A673 (cell line): ENCODE data around the gene GATA5. TPM values are rescaled to one million over a fixed set of nuclear protein-coding genes. Genes with fewer than 3 reads are reported as not detected.

ENCODE experiments used
- BruUV-seq: library from RNA; stranded (reverse); fragments of 400-500 nt; replicated peaks from 2 replicates; lab custom pipeline; 2021; lab: Mats Ljungman, UMichigan
- CTCF ChIA-PET: fragments of 300-600 bp; sonication (Branson Sonifier 250); formaldehyde crosslinking; loops from one replicate; lab custom pipeline; 2022; ENCODE audit warnings: antibody characterized with exemption; lab: Charles Lee
- POLR2A ChIA-PET: fragments of 300-600 bp; sonication (Branson Sonifier 250); formaldehyde crosslinking; loops from one replicate; lab custom pipeline; 2022; ENCODE audit warnings: antibody characterized with exemption; ENCODE audit not compliant: low non-redundant PET; lab: Charles Lee
- DNase-seq: peaks from one replicate; pipeline ENCODE4 v3.0.0-alpha.2; 2015; ENCODE audit warnings: low spot score
- H3K27ac ChIP-seq: fragments of 200-600 bp; sonication (generic); 2 replicates; pipeline ENCODE4 v1.5.1; 2016; ENCODE audit warnings: mixed run types, low read depth, mild to moderate bottlenecking, mixed read lengths, antibody characterized with exemption, low read length; ENCODE audit not compliant: poor library complexity, severe bottlenecking
- H3K27me3 ChIP-seq: fragments of 200-600 bp; sonication (generic); replicated peaks from 2 replicates; pipeline ENCODE4 v1.6.1; 2017; ENCODE audit warnings: mixed run types, low read depth, mild to moderate bottlenecking, mixed read lengths, antibody characterized with exemption, low read length; ENCODE audit not compliant: insufficient read depth, poor library complexity
- H3K36me3 ChIP-seq: fragments of 200-600 bp; sonication (generic); 2 replicates; pipeline ENCODE4 v1.6.1; 2016; ENCODE audit warnings: mixed run types, mild to moderate bottlenecking, mixed read lengths, antibody characterized with exemption, low read length; ENCODE audit not compliant: insufficient read depth, poor library complexity, severe bottlenecking
- H3K4me1 ChIP-seq: fragments of 200-600 bp; sonication (generic); 2 replicates; pipeline ENCODE4 v1.6.1; 2017; ENCODE audit warnings: mixed run types, mild to moderate bottlenecking, mixed read lengths, antibody characterized with exemption, low read length; ENCODE audit not compliant: insufficient read depth, poor library complexity, severe bottlenecking
- H3K4me3 ChIP-seq: fragments of 200-600 bp; sonication (generic); 2 replicates; pipeline ENCODE4 v1.5.1; 2016; ENCODE audit warnings: low read depth, mixed run types, mild to moderate bottlenecking, mixed read lengths, low read length; ENCODE audit not compliant: poor library complexity, severe bottlenecking
- H3K9me3 ChIP-seq: fragments of 200-600 bp; sonication (generic); 2 replicates; pipeline ENCODE4 v1.6.1; 2016; ENCODE audit warnings: mixed run types, low read depth, mild to moderate bottlenecking, mixed read lengths, antibody characterized with exemption, low read length; ENCODE audit not compliant: poor library complexity, severe bottlenecking
- EZH2 ChIP-seq: fragments of 200-600 bp; sonication (generic); IDR thresholded peaks from 2 replicates; pipeline ENCODE4 v1.6.1; 2017; ENCODE audit warnings: borderline replicate concordance, low read depth, mild to moderate bottlenecking, mixed read lengths, antibody characterized with exemption, low read length; ENCODE audit not compliant: poor library complexity, severe bottlenecking
- intact Hi-C: fragments of 100-400 bp; cut with micrococcal nuclease; formaldehyde crosslinking; loops from one replicate; pipeline ENCODE4 v1.10.0; 2022; ENCODE audit not compliant: unreplicated experiment
- total RNA-seq: library from RNA; stranded (reverse); gene quantifications from 2 replicates; pipeline ENCODE4 v1.2.3, GENCODE V29; 2021
- TF ChIP-seq, protein P1 (sequence below): fragments of 300-800, 200-600 bp; sonication (generic); conservative IDR thresholded peaks from 2 replicates; pipeline ENCODE4 v1.5.1; 2017; ENCODE audit warnings: low read depth, mild to moderate bottlenecking, antibody characterized with exemption, low read length, moderate library complexity, mixed read lengths

Gene GATA5
- total RNA-seq, 1 experiment from 2014 or later = not detected

DNA sequence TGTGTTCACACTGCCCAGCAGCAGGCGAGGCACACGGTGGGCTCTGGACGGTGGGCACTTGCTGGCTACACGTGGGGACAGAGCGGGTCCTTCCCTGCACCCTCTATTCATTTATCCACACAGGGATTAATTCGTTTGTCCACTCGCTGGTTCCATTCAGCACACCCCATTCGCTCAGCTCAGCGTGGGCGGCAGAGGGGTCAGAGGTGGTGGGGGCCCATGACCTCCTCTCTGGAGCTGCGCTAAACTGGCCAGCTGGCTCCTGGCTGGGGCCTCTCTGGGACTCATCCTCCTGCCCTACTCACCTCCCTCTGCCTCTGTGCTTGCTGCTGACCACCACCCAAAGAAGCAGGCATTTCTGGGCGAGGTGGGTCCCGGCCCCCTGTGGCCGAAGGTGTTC lies 27.0 kb downstream of the GATA5 start:
- no peak for DNase-seq
- H3K27ac ChIP-seq = no peak overlapping the region
- intact Hi-C loops = no loop called here
- no peak overlapping the region for H3K4me3 ChIP-seq
- CTCF ChIA-PET = no interaction called here
- no TSS peak for BruUV-seq
- TF ChIP-seq EZH2 = no peak
- TF ChIP-seq, protein P1, sequence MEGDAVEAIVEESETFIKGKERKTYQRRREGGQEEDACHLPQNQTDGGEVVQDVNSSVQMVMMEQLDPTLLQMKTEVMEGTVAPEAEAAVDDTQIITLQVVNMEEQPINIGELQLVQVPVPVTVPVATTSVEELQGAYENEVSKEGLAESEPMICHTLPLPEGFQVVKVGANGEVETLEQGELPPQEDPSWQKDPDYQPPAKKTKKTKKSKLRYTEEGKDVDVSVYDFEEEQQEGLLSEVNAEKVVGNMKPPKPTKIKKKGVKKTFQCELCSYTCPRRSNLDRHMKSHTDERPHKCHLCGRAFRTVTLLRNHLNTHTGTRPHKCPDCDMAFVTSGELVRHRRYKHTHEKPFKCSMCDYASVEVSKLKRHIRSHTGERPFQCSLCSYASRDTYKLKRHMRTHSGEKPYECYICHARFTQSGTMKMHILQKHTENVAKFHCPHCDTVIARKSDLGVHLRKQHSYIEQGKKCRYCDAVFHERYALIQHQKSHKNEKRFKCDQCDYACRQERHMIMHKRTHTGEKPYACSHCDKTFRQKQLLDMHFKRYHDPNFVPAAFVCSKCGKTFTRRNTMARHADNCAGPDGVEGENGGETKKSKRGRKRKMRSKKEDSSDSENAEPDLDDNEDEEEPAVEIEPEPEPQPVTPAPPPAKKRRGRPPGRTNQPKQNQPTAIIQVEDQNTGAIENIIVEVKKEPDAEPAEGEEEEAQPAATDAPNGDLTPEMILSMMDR = no peak
- H3K36me3 ChIP-seq = no peaks in the 10 kb centered on the region
- no peaks in the 10 kb centered on the region for H3K9me3 ChIP-seq
- H3K4me1 ChIP-seq = no peaks in the 10 kb centered on the region
- POLR2A ChIA-PET = no interaction called here
- H3K27me3 ChIP-seq = peaks cover 42% of the 10 kb centered on the region

DNA sequence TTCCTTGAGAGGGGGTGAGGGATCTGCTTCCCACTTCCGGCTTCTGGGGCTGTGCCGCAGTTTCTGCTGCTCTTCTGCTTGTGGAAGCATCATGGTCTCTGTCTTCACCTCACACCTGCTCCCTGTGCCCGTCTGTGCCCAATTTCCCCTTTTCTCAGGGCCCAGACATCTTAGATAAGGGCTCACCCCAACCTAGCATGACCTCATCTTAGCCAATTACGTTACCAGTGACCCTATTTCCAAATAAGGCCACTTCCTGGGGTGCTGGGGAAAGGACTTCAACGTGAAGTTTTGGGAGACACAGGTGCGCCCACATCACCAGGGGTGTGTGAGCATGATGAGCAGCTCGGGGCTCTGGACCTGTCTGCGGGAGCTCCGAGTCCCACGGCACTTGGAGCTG lies 27.8 kb downstream of the GATA5 start:
- Histone ChIP-seq H3K9me3 (no peaks in the 10 kb centered on the region), H3K4me3 (no peak overlapping the region), H3K27me3 (peaks cover 49% of the 10 kb centered on the region), H3K27ac (no peak overlapping the region), H3K36me3 (no peaks in the 10 kb centered on the region), H3K4me1 (no peaks in the 10 kb centered on the region)
- no TSS peak for BruUV-seq
- ChIA-PET CTCF (no interaction called here), POLR2A (no interaction called here)
- intact Hi-C loops = no loop called here
- TF ChIP-seq, protein P1 = no peak
- TF ChIP-seq EZH2 = no peak
- DNase-seq = no peak

DNA sequence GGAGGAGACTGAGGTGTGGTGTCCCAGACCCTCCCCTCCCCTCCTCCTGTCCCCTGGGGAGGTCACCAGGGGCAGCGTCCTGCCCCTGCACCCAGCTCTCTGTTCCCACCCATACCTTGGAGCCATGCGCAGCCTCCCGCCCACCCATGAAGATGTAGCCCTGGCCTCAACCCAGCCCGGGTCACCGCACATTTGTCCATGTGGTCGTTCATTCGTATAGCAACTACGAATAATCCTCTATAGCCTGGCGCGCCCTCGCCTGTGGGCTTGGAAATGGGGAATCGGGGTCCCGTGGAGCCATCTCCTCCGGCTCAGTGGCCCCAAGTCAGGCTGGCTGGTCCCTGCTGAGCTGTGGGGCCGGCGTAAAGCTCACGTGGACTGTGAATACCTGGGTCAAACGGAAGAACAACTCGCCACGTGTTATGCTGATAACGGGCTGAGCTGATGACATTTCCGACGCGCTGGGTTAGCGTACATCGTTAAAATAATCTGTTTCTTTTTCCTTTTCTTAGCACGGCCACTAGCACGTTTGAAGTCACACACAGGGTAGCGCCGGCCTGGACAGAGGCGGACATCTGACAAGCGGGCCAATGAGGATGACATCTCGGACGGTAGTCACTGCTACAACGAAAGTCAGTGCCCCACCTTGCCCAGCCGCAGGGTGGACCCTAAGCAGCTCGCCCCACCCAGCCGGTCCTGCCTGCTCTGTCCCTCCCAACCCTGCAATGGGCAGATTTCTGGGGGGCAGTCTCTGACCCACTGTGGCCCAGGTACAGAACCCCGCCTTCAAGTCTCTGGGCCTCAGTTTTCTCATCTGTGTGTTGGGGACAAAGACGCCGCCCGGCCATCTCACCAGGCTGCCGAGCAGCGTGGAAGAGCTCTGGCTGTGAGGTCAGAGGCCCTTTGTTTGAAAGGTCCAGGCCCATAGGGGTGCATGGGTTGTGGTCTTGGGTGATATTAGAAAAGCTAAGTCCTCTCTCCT lies 28.6 kb downstream of the GATA5 start:
- ChIA-PET CTCF (no interaction called here), POLR2A (no interaction called here)
- intact Hi-C loops = no loop called here
- Histone ChIP-seq H3K27ac (no peak overlapping the region), H3K4me3 (no peak overlapping the region), H3K36me3 (no peaks in the 10 kb centered on the region), H3K4me1 (no peaks in the 10 kb centered on the region), H3K9me3 (no peaks in the 10 kb centered on the region), H3K27me3 (peaks cover 57% of the 10 kb centered on the region)
- no peak for DNase-seq
- TF ChIP-seq, protein P1 = no peak
- TF ChIP-seq EZH2 = no peak
- BruUV-seq = no TSS peak
